H9 (cell line): Measurements from ENCODE around the gene OR51B6. TPM values are rescaled to one million over a fixed set of nuclear protein-coding genes. Genes with fewer than 3 reads are reported as not detected.

Source experiments
- DNase-seq: peaks from one replicate; pipeline ENCODE4 v3.0.0-alpha.2; 2017
- H2AFZ ChIP-seq: one replicate; pipeline ENCODE4 v1.6.1; 2013; ENCODE audit warnings: mild to moderate bottlenecking, low read length, control low read depth, moderate library complexity
- H2AK5ac ChIP-seq: 2 replicates; pipeline ENCODE4 v1.6.1; 2013; ENCODE audit warnings: low read length, control low read depth, mixed read lengths; ENCODE audit not compliant: insufficient read length
- H2BK120ac ChIP-seq: one replicate; pipeline ENCODE4 v1.6.1; 2013; ENCODE audit warnings: low read depth, mild to moderate bottlenecking, low read length, control low read depth, inconsistent platforms; ENCODE audit not compliant: poor library complexity, severe bottlenecking
- H2BK12ac ChIP-seq: 2 replicates; pipeline ENCODE4 v1.6.1; 2013; ENCODE audit warnings: low read length, control low read depth, mixed read lengths, low read depth; ENCODE audit not compliant: insufficient read length
- H2BK15ac ChIP-seq: 2 replicates; pipeline ENCODE4 v1.6.1; 2013; ENCODE audit warnings: low read depth, low read length, control low read depth
- H2BK20ac ChIP-seq: one replicate; pipeline ENCODE4 v1.6.1; 2013; ENCODE audit warnings: low read depth, mild to moderate bottlenecking, low read length, control low read depth, inconsistent platforms; ENCODE audit not compliant: poor library complexity, severe bottlenecking
- H2BK5ac ChIP-seq: 2 replicates; pipeline ENCODE4 v1.6.1; 2013; ENCODE audit warnings: low read length, control low read depth, mixed read lengths; ENCODE audit not compliant: insufficient read length
- H3K14ac ChIP-seq: 2 replicates; pipeline ENCODE4 v1.6.1; 2013; ENCODE audit warnings: low read length, control low read depth; ENCODE audit not compliant: insufficient read depth
- H3K18ac ChIP-seq: 2 replicates; pipeline ENCODE4 v1.6.1; 2013; ENCODE audit warnings: low read depth, mild to moderate bottlenecking, mixed read lengths, low read length, control low read depth; ENCODE audit not compliant: insufficient read length
- H3K23ac ChIP-seq: 2 replicates; pipeline ENCODE4 v1.6.1; 2013; ENCODE audit warnings: low read length, control low read depth, mixed read lengths, low read depth; ENCODE audit not compliant: insufficient read length
- H3K23me2 ChIP-seq: 2 replicates; pipeline ENCODE4 v1.6.1; 2013; ENCODE audit warnings: low read depth, mild to moderate bottlenecking, mixed read lengths, low read length, control low read depth; ENCODE audit not compliant: insufficient read length, poor library complexity, severe bottlenecking
- H3K27ac ChIP-seq: 2 replicates; pipeline ENCODE4 v1.5.1; 2013; ENCODE audit warnings: low read length, control low read depth, mixed read lengths, low read depth; ENCODE audit not compliant: insufficient read length
- H3K27me3 ChIP-seq: 2 replicates; pipeline ENCODE4 v1.6.1; 2013; ENCODE audit warnings: low read length, control low read depth, inconsistent platforms; ENCODE audit not compliant: insufficient read depth
- H3K4ac ChIP-seq: 2 replicates; pipeline ENCODE4 v1.6.1; 2013; ENCODE audit warnings: low read depth, mild to moderate bottlenecking, control low read depth, inconsistent platforms, low read length, moderate library complexity
- H3K4me1 ChIP-seq: 2 replicates; pipeline ENCODE4 v1.6.1; 2013; ENCODE audit warnings: low read length, control low read depth, inconsistent platforms; ENCODE audit not compliant: insufficient read depth
- H3K4me2 ChIP-seq: 2 replicates; pipeline ENCODE4 v1.6.1; 2013; ENCODE audit warnings: low read length, control low read depth, mixed read lengths; ENCODE audit not compliant: insufficient read length, insufficient read depth
- H3K56ac ChIP-seq: 2 replicates; pipeline ENCODE4 v1.6.1; 2013; ENCODE audit warnings: low read depth, mild to moderate bottlenecking, mixed read lengths, low read length, control low read depth; ENCODE audit not compliant: insufficient read length
- H3K79me1 ChIP-seq: 2 replicates; pipeline ENCODE4 v1.6.1; 2013; ENCODE audit warnings: low read depth, mild to moderate bottlenecking, moderate library complexity, low read length, control low read depth, inconsistent platforms; ENCODE audit not compliant: insufficient read depth, poor library complexity, severe bottlenecking
- H3K79me2 ChIP-seq: 2 replicates; pipeline ENCODE4 v1.6.1; 2013; ENCODE audit warnings: low read length, control low read depth, inconsistent platforms; ENCODE audit not compliant: insufficient read depth
- H3K9ac ChIP-seq: 2 replicates; pipeline ENCODE4 v1.6.1; 2013; ENCODE audit warnings: low read length, control low read depth, mixed read lengths; ENCODE audit not compliant: insufficient read length; ENCODE audit errors: extremely low read depth
- H3K9me3 ChIP-seq: one replicate; pipeline ENCODE4 v1.6.1; 2013; ENCODE audit warnings: low read depth, low read length, inconsistent platforms; ENCODE audit not compliant: control insufficient read depth
- H3T11ph ChIP-seq: one replicate; pipeline ENCODE4 v1.6.1; 2013; ENCODE audit warnings: mild to moderate bottlenecking, low read length, control low read depth, inconsistent platforms
- H4K20me1 ChIP-seq: one replicate; pipeline ENCODE4 v1.6.1; 2013; ENCODE audit not compliant: control insufficient read depth, insufficient read length, insufficient read depth
- H4K5ac ChIP-seq: 2 replicates; pipeline ENCODE4 v1.6.1; 2013; ENCODE audit warnings: low read depth, mild to moderate bottlenecking, mixed read lengths, low read length, control low read depth; ENCODE audit not compliant: insufficient read length
- H4K8ac ChIP-seq: replicated peaks from 2 replicates; pipeline ENCODE4 v1.6.1; 2013; ENCODE audit warnings: low read length, control low read depth, mixed read lengths, low read depth; ENCODE audit not compliant: insufficient read length
- H4K91ac ChIP-seq: 2 replicates; pipeline ENCODE4 v1.6.1; 2013; ENCODE audit warnings: low read depth, mild to moderate bottlenecking, moderate library complexity, mixed read lengths, low read length, control low read depth; ENCODE audit not compliant: insufficient read length
- H3K27ac Mint-ChIP-seq, 3 experiments: 2 replicates in 2 of 3; 3 replicates in 1 of 3; pipeline ENCODE4 v1.8.0; 2020 to 2021; ENCODE audit warnings: mixed read lengths in 3 of 3, mild to moderate bottlenecking in 1 of 3, moderate library complexity in 1 of 3
- H3K27me3 Mint-ChIP-seq: 2 replicates; pipeline ENCODE4 v1.8.0; 2021; ENCODE audit warnings: low read depth, mild to moderate bottlenecking, moderate library complexity, mixed read lengths
- H3K36me3 Mint-ChIP-seq, 3 experiments: 2 replicates in 2 of 3; 3 replicates in 1 of 3; pipeline ENCODE4 v1.8.0; 2020 to 2021; ENCODE audit warnings: low read depth in 3 of 3, mixed read lengths in 3 of 3; ENCODE audit not compliant: insufficient read depth in 1 of 3
- H3K4me1 Mint-ChIP-seq, 2 experiments: 2 replicates each; pipeline ENCODE4 v1.8.0; 2020; ENCODE audit warnings: mixed read lengths in 2 of 2
- H3K4me3 Mint-ChIP-seq, 2 experiments: 2 replicates in 1 of 2; 3 replicates in 1 of 2; pipeline ENCODE4 v1.8.0; 2020 to 2021; ENCODE audit warnings: mild to moderate bottlenecking in 2 of 2, mixed read lengths in 2 of 2, moderate library complexity in 1 of 2
- H3K9me3 Mint-ChIP-seq, 2 experiments: 2 replicates in 1 of 2; 3 replicates in 1 of 2; pipeline ENCODE4 v1.8.0; 2020; ENCODE audit warnings: mild to moderate bottlenecking in 2 of 2, mixed read lengths in 2 of 2, moderate library complexity in 1 of 2
- WGBS: extraction: QIAGEN DNeasy Blood & Tissue Kit; methylation state at CpG from one replicate; pipeline ENCODE4 v1.1.7; 2013; ENCODE audit warnings: missing lambda C conversion rate, low lambda C conversion rate, mixed read lengths; ENCODE audit not compliant: insufficient read length; ENCODE audit errors: extremely low coverage; 5-methylcytosine and 5-hydroxymethylcytosine counted together
- total RNA-seq: library from RNA; stranded (reverse); gene quantifications from 2 replicates; pipeline ENCODE4 v1.2.1, GENCODE V29; 2021
- TF ChIP-seq, protein P1 (sequence below): fragments of 200-600 bp; sonication (generic); conservative IDR thresholded peaks from 3 replicates; pipeline ENCODE4 v1.8.0; 2021; ENCODE audit warnings: antibody characterized with exemption, mild to moderate bottlenecking

OR51B6 gene
- total RNA-seq, 1 experiment from 2014 or later, result not detected

DNA sequence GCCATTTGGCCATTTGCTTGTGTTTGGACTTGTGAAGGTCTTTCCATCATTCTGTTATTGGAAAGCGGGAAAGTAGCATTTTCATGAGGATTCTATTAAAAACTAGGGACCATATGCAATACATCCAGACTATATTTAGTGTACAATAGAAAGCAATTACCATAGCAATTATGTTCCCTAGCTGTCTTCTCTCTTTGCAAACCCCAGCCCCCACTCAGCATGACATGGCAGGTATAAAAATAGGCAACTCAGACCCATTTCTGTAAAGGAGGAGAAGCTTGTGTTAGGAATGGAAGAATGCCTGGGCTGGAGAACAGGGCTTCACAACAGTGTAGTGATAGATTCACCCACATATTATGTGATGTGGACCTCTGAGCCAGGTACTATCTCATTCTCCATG is 12.4 kb downstream of the OR51B6 start:
- H4K8ac ChIP-seq, result no peak overlapping the region
- no peak overlapping the region for H3K18ac ChIP-seq
- DNase-seq, result no peak
- no CpG with 5 or more reads among the region's 1 CpG for WGBS
- H3K4me2 ChIP-seq, result no peak overlapping the region
- H3K4me1 Mint-ChIP-seq, result peaks cover 4 to 9% of the 10 kb centered on the region in 2 experiments
- H3K14ac ChIP-seq, result no peak overlapping the region
- no peak overlapping the region for H2BK12ac ChIP-seq
- no peak overlapping the region for H3K4ac ChIP-seq
- no peak overlapping the region for H3K4me3 Mint-ChIP-seq
- H3K4me1 ChIP-seq, result no peaks in the 10 kb centered on the region; the same call in 1 of the 2 replicates
- H3K9me3 Mint-ChIP-seq, result peaks cover 0 to 2% of the 10 kb centered on the region in 2 experiments; a peak in 1 of 5 replicates
- H3K9ac ChIP-seq, result no peak overlapping the region
- H3K79me1 ChIP-seq, result no peaks in the 10 kb centered on the region
- H2BK120ac ChIP-seq, result no peak overlapping the region
- H2AFZ ChIP-seq, result no peak overlapping the region
- H4K5ac ChIP-seq, result no peak overlapping the region
- H3K79me2 ChIP-seq, result no peaks in the 10 kb centered on the region
- no peaks in the 10 kb centered on the region for H3K23me2 ChIP-seq
- H3K36me3 Mint-ChIP-seq, result no peaks in the 10 kb centered on the region; a peak in 1 of 7 replicates
- H3K27me3 ChIP-seq, result no peaks in the 10 kb centered on the region
- no peak overlapping the region for H3K56ac ChIP-seq
- no peaks in the 10 kb centered on the region for H3K27me3 Mint-ChIP-seq
- no peak overlapping the region for H2BK20ac ChIP-seq
- H3T11ph ChIP-seq, result no peak overlapping the region
- H2BK5ac ChIP-seq, result no peak overlapping the region
- no peak overlapping the region for H2AK5ac ChIP-seq
- no peaks in the 10 kb centered on the region for H4K20me1 ChIP-seq
- no peak overlapping the region for H3K27ac ChIP-seq
- H3K23ac ChIP-seq, result no peak overlapping the region
- H3K27ac Mint-ChIP-seq, result no peak overlapping the region
- no peaks in the 10 kb centered on the region for H3K9me3 ChIP-seq
- TF ChIP-seq, protein P1, sequence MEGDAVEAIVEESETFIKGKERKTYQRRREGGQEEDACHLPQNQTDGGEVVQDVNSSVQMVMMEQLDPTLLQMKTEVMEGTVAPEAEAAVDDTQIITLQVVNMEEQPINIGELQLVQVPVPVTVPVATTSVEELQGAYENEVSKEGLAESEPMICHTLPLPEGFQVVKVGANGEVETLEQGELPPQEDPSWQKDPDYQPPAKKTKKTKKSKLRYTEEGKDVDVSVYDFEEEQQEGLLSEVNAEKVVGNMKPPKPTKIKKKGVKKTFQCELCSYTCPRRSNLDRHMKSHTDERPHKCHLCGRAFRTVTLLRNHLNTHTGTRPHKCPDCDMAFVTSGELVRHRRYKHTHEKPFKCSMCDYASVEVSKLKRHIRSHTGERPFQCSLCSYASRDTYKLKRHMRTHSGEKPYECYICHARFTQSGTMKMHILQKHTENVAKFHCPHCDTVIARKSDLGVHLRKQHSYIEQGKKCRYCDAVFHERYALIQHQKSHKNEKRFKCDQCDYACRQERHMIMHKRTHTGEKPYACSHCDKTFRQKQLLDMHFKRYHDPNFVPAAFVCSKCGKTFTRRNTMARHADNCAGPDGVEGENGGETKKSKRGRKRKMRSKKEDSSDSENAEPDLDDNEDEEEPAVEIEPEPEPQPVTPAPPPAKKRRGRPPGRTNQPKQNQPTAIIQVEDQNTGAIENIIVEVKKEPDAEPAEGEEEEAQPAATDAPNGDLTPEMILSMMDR, result no peak
- no peak overlapping the region for H2BK15ac ChIP-seq
- H4K91ac ChIP-seq, result no peak overlapping the region
